ENCODE results near the gene BCL10.
"Not testable (repeated sequence)": the region's sequence is repeated elsewhere in the genome, so short reads cannot be mapped to it uniquely, and the experiment has no call there.

BCL10 gene

GRCh38 chr1:85262985-85263384, 13.4 kb downstream of the BCL10 start:
- no peak for DNase-seq

- DNase-seq = no peak
Observed at GRCh38 chr1:85259912-85260274, 16.5 kb downstream of the BCL10 start.

- peak; percentile 81 for DNase-seq
Observed at GRCh38 chr1:85259118-85259911, 17.1 kb downstream of the BCL10 start, which contains the start of gene C1orf52. C1orf52 (minus strand) TSS chr1:85259662; CDS start chr1:85259633, 29 bp downstream.

- DNase-seq = no peak
Observed at GRCh38 chr1:85258536-85259117, 17.8 kb downstream of the BCL10 start.

GRCh38 chr1:85249042-85249441, 27.4 kb downstream of the BCL10 start:
- not testable (repeated sequence) for DNase-seq

- no peak for DNase-seq
Observed at GRCh38 chr1:85245891-85246290, 30.5 kb downstream of the BCL10 start.

- DNase-seq = no peak
Observed at GRCh38 chr1:85245456-85245855, 31.0 kb downstream of the BCL10 start.

GRCh38 chr1:85244271-85245061, 32.0 kb downstream of the BCL10 start:
- DNase-seq = no peak

GRCh38 chr1:85243372-85243771, 33.1 kb downstream of the BCL10 start:
- no peak for DNase-seq

- no peak for DNase-seq
Observed at GRCh38 chr1:85240643-85241042, 35.8 kb downstream of the BCL10 start.

- no peak for DNase-seq
Observed at GRCh38 chr1:85240174-85240601, 36.2 kb downstream of the BCL10 start.

- no peak for DNase-seq
Observed at GRCh38 chr1:85237613-85238012, 38.8 kb downstream of the BCL10 start.

GRCh38 chr1:85230305-85230977, 46.0 kb downstream of the BCL10 start:
- no peak for DNase-seq

GRCh38 chr1:85229574-85230097, 46.8 kb downstream of the BCL10 start:
- DNase-seq = no peak

GRCh38 chr1:85228972-85229371, 47.5 kb downstream of the BCL10 start:
- DNase-seq = no peak

- DNase-seq = no peak
Observed at GRCh38 chr1:85225624-85226380, 50.6 kb downstream of the BCL10 start.

- no peak for DNase-seq
Observed at GRCh38 chr1:85224734-85225623, 51.5 kb downstream of the BCL10 start.

GRCh38 chr1:85224295-85224694, 52.1 kb downstream of the BCL10 start:
- DNase-seq = no peak

GRCh38 chr1:85223334-85223733, 53.1 kb downstream of the BCL10 start:
- DNase-seq = no peak

- DNase-seq = no peak
Observed at GRCh38 chr1:85220756-85221201, 55.7 kb downstream of the BCL10 start.

Data from AML-193 (cell line).